Measurements from ENCODE around the gene CEP85L.
A peak's percentile ranks its signal among the peaks of the same experiment; 100 is the strongest.

The CEP85L gene

GRCh38 chr6:118651282-118652050, at the start of gene CEP85L:
TSS of gene CEP85L (minus strand) at chr6:118651591. CDS start at chr6:118651269, 322 bp downstream.
- Histone ChIP-seq H3K36me3 (ENCODE audit: insufficient read depth) (no peaks in the 10 kb centered on the region), H3K27me3 (ENCODE audit: insufficient read depth, low read depth) (no peaks in the 10 kb centered on the region), H3K79me2 (ENCODE audit: insufficient read depth, low read depth) (peaks cover 28% of the 10 kb centered on the region; the same call in 1 of the 2 replicates), H3K27ac (peak within 1 kb of the TSS; percentile 82), H3K9ac (peak within 1 kb of the TSS; percentile 71; the same call in 1 of the 2 replicates), H3K4me2 (peak within 1 kb of the TSS; percentile 88), H2AFZ (ENCODE audit: low read depth) (peak within 1 kb of the TSS; percentile 76), H4K20me1 (ENCODE audit: insufficient read depth) (no peaks in the 10 kb centered on the region), H3K4me1 (ENCODE audit: low read depth, poor library complexity, severe bottlenecking) (peaks cover 9% of the 10 kb centered on the region), H3K4me3 (IDR thresholded peaks at IDR 0.05; ENCODE audit: insufficient read depth, low read depth, low read length) (no peak within 1 kb of the TSS)
- TF ChIP-seq CTCF (conservative IDR thresholded peaks at IDR 0.05; ENCODE audit: low read depth, low read length): no peak

- Histone ChIP-seq H3K9ac (no peak overlapping the region), H4K20me1 (ENCODE audit: insufficient read depth) (no peaks in the 10 kb centered on the region), H3K4me2 (no peak overlapping the region), H3K27ac (no peak overlapping the region), H3K4me3 (IDR thresholded peaks at IDR 0.05; ENCODE audit: insufficient read depth, low read depth, low read length) (no peak overlapping the region), H3K79me2 (ENCODE audit: insufficient read depth, low read depth) (no peaks in the 10 kb centered on the region), H3K27me3 (ENCODE audit: insufficient read depth, low read depth) (no peaks in the 10 kb centered on the region), H2AFZ (ENCODE audit: low read depth) (no peak overlapping the region), H3K4me1 (ENCODE audit: low read depth, poor library complexity, severe bottlenecking) (peaks cover 2% of the 10 kb centered on the region), H3K36me3 (ENCODE audit: insufficient read depth) (no peaks in the 10 kb centered on the region)
- TF ChIP-seq CTCF (conservative IDR thresholded peaks at IDR 0.05; ENCODE audit: low read depth, low read length): no peak
These were observed 49.1 kb upstream of the CEP85L start for GRCh38 chr6:118700531-118700930.

- Histone ChIP-seq H3K36me3 (ENCODE audit: insufficient read depth) (no peaks in the 10 kb centered on the region), H3K4me3 (IDR thresholded peaks at IDR 0.05; ENCODE audit: insufficient read depth, low read depth, low read length) (no peak overlapping the region), H3K27me3 (ENCODE audit: insufficient read depth, low read depth) (no peaks in the 10 kb centered on the region), H3K4me2 (no peak overlapping the region), H3K27ac (no peak overlapping the region), H3K9ac (no peak overlapping the region), H3K79me2 (ENCODE audit: insufficient read depth, low read depth) (no peaks in the 10 kb centered on the region), H2AFZ (ENCODE audit: low read depth) (no peak overlapping the region), H3K4me1 (ENCODE audit: low read depth, poor library complexity, severe bottlenecking) (no peaks in the 10 kb centered on the region), H4K20me1 (ENCODE audit: insufficient read depth) (no peaks in the 10 kb centered on the region)
- no peak for TF ChIP-seq CTCF (conservative IDR thresholded peaks at IDR 0.05; ENCODE audit: low read depth, low read length)
These were observed 46.2 kb upstream of the CEP85L start for GRCh38 chr6:118697554-118697953.

GRCh38 chr6:118696271-118696670, 44.9 kb upstream of the CEP85L start:
- H3K4me3 ChIP-seq (IDR thresholded peaks at IDR 0.05; ENCODE audit: insufficient read depth, low read depth, low read length): no peak overlapping the region

More at GRCh38 chr6:118696271-118696670, 44.9 kb upstream of the CEP85L start:
- Histone ChIP-seq H3K79me2 (ENCODE audit: insufficient read depth, low read depth) (no peaks in the 10 kb centered on the region), H4K20me1 (ENCODE audit: insufficient read depth) (no peaks in the 10 kb centered on the region), H3K27me3 (ENCODE audit: insufficient read depth, low read depth) (no peaks in the 10 kb centered on the region), H3K27ac (no peak overlapping the region), H3K4me1 (ENCODE audit: low read depth, poor library complexity, severe bottlenecking) (no peaks in the 10 kb centered on the region), H3K4me2 (no peak overlapping the region), H3K36me3 (ENCODE audit: insufficient read depth) (no peaks in the 10 kb centered on the region), H3K9ac (no peak overlapping the region), H2AFZ (ENCODE audit: low read depth) (no peak overlapping the region)
- no peak for TF ChIP-seq CTCF (conservative IDR thresholded peaks at IDR 0.05; ENCODE audit: low read depth, low read length)

Data from KMS-11 (cell line).